K562 (cell line): ENCODE data around the gene BCL7C.

ENCODE experiments used
- ARID2 ChIP-seq: fragments of 450-650 bp; IDR thresholded peaks from 2 replicates; pipeline ENCODE4 v1.6.1; 2017; ENCODE audit warnings: antibody characterized with exemption, mild to moderate bottlenecking
- CTCF ChIP-seq, 3 experiments: IDR thresholded peaks in 2 of 3; conservative IDR thresholded peaks in 1 of 3; 2 replicates each; pipeline ENCODE4 v1.5.1; 2011 to 2012; ENCODE audit warnings: low read length in 3 of 3, mild to moderate bottlenecking in 3 of 3, control low read depth in 2 of 3, improper control_type of control experiment in 1 of 3, inconsistent platforms in 1 of 3, low read depth in 1 of 3, mixed read lengths in 1 of 3, moderate library complexity in 1 of 3; ENCODE audit not compliant: insufficient read depth in 2 of 3
- EP300 ChIP-seq: IDR thresholded peaks from 2 replicates; pipeline ENCODE4 v1.6.1; 2012; ENCODE audit warnings: low read length, improper control_type of control experiment
- ESRRA ChIP-seq: fragments of 450-650 bp; IDR thresholded peaks from 2 replicates; pipeline ENCODE4 v1.6.1; 2014; ENCODE audit warnings: low read depth, mild to moderate bottlenecking, moderate library complexity, borderline replicate concordance
- FOXM1 ChIP-seq, 2 experiments: fragments of 450-650 bp in 1 of 2; sonication (generic) in 1 of 2; formaldehyde crosslinking in 1 of 2; IDR thresholded peaks; 2 replicates each; pipeline versions ENCODE4 v1.6.1 to v1.9.0; 2017 to 2022; ENCODE audit warnings: low read depth in 2 of 2, mild to moderate bottlenecking in 2 of 2, missing genetic modification reagents in 1 of 2, moderate library complexity in 1 of 2
- JUN ChIP-seq, 2 experiments: sonication (generic) in 1 of 2; formaldehyde crosslinking in 1 of 2; IDR thresholded peaks; 2 replicates each; pipeline versions ENCODE4 v1.6.1 to v1.8.0; 2012 to 2022; ENCODE audit warnings: borderline replicate concordance in 2 of 2, mild to moderate bottlenecking in 2 of 2, improper control_type of control experiment in 1 of 2, low read depth in 1 of 2, low read length in 1 of 2, missing genetic modification reagents in 1 of 2
- JUND ChIP-seq, 2 experiments: IDR thresholded peaks; 2 replicates in 1 of 2; 3 replicates in 1 of 2; pipeline ENCODE4 v1.6.1; 2011; ENCODE audit warnings: borderline replicate concordance in 2 of 2, low read depth in 2 of 2, low read length in 2 of 2, improper control_type of control experiment in 1 of 2, missing biosample characterization in 1 of 2, missing genetic modification characterization in 1 of 2, missing genetic modification reagents in 1 of 2
- KAT2B ChIP-seq: IDR thresholded peaks from one replicate; pipeline ENCODE4 v1.6.1; 2012; ENCODE audit warnings: low read depth, mild to moderate bottlenecking, control low read depth, inconsistent platforms, low read length, moderate library complexity
- NFIC ChIP-seq: fragments of 450-650 bp; IDR thresholded peaks from 2 replicates; pipeline ENCODE4 v1.6.1; 2017; ENCODE audit warnings: mild to moderate bottlenecking, inconsistent platforms
- NKRF ChIP-seq: fragments of 450-650 bp; IDR thresholded peaks from 2 replicates; pipeline ENCODE4 v1.6.1; 2016; ENCODE audit warnings: borderline replicate concordance
- POLR2AphosphoS5 ChIP-seq: IDR thresholded peaks from 2 replicates; pipeline ENCODE4 v1.6.1; 2011; ENCODE audit warnings: mild to moderate bottlenecking, low read depth, low read length, moderate library complexity; ENCODE audit not compliant: control insufficient read depth, insufficient read depth
- SIN3A ChIP-seq, 2 experiments: fragments of 150-350 bp in 1 of 2; IDR thresholded peaks; 2 replicates each; pipeline ENCODE4 v1.6.1; 2011 to 2016; ENCODE audit warnings: borderline replicate concordance in 2 of 2, low read depth in 2 of 2, low read length in 2 of 2, mild to moderate bottlenecking in 2 of 2, moderate library complexity in 2 of 2; ENCODE audit not compliant: control insufficient read depth in 1 of 2
- SMC3 ChIP-seq: conservative IDR thresholded peaks from 2 replicates; pipeline ENCODE4 v1.6.1; 2011; ENCODE audit warnings: low read depth, low read length, improper control_type of control experiment; ENCODE audit not compliant: insufficient read depth
- ZNF23 ChIP-seq: fragments of 250-450 bp; sonication (Bioruptor Pico); IDR thresholded peaks from 2 replicates; pipeline ENCODE4 v1.4.0; 2020; ENCODE audit warnings: mild to moderate bottlenecking

GRCh38 chr16:30843501-30843900 is 50.4 kb downstream of the BCL7C start:
- TF ChIP-seq POLR2AphosphoS5 (no peak), NFIC (no peak), ZNF23 (CRISPR knock-in tag) (no peak), CTCF (IDR thresholded peaks at IDR 0.05 in 2 of 3, conservative IDR thresholded peaks at IDR 0.05 in 1 of 3; ENCODE audit: insufficient read depth in 2 of 3, low read depth in 1 of 3, low read length in 3 of 3) (no peak), ARID2 (no peak), KAT2B (no peak), FOXM1 (IDR thresholded peaks at IDR 0.05; ENCODE audit: low read depth) (no peak), FOXM1 (CRISPR knock-in tag; IDR thresholded peaks at IDR 0.05; ENCODE audit: low read depth) (no peak), JUN (IDR thresholded peaks at IDR 0.05; ENCODE audit: borderline replicate concordance, low read depth, low read length) (no peak), JUN (CRISPR knock-in tag; IDR thresholded peaks at IDR 0.05; ENCODE audit: borderline replicate concordance) (no peak), SIN3A (IDR thresholded peaks at IDR 0.05; ENCODE audit: borderline replicate concordance in 2 of 2, control insufficient read depth in 1 of 2, low read depth in 2 of 2, low read length in 2 of 2) (no peak), JUND (IDR thresholded peaks at IDR 0.05; ENCODE audit: borderline replicate concordance, low read depth, low read length) (no peak), JUND (tag; IDR thresholded peaks at IDR 0.05; ENCODE audit: borderline replicate concordance, low read depth, low read length) (no peak), ESRRA (no peak), EP300 (no peak), NKRF (no peak), SMC3 (no peak)
